IPS-18a (cell line): ENCODE results near the gene HKDC1.

Experiments
- H3K27ac ChIP-seq: one replicate; pipeline ENCODE4 v1.5.1; 2013; ENCODE audit warnings: low read length
- H3K27me3 ChIP-seq: one replicate; pipeline ENCODE4 v1.6.1; 2013; ENCODE audit warnings: mild to moderate bottlenecking, low read length; ENCODE audit not compliant: control insufficient read depth, insufficient read depth
- H3K36me3 ChIP-seq: one replicate; pipeline ENCODE4 v1.6.1; 2013; ENCODE audit warnings: low read depth, low read length; ENCODE audit not compliant: control insufficient read depth
- H3K4me1 ChIP-seq: one replicate; pipeline ENCODE4 v1.6.1; 2013; ENCODE audit warnings: low read depth, low read length; ENCODE audit not compliant: control insufficient read depth
- H3K4me3 ChIP-seq: one replicate; pipeline ENCODE4 v1.5.1; 2013; ENCODE audit warnings: low read length
- H3K9ac ChIP-seq: one replicate; pipeline ENCODE4 v1.6.1; 2013; ENCODE audit warnings: mild to moderate bottlenecking, low read length, moderate library complexity
- H3K9me3 ChIP-seq: one replicate; pipeline ENCODE4 v1.6.1; 2013; ENCODE audit warnings: low read depth, low read length; ENCODE audit not compliant: control insufficient read depth

Gene HKDC1

DNA sequence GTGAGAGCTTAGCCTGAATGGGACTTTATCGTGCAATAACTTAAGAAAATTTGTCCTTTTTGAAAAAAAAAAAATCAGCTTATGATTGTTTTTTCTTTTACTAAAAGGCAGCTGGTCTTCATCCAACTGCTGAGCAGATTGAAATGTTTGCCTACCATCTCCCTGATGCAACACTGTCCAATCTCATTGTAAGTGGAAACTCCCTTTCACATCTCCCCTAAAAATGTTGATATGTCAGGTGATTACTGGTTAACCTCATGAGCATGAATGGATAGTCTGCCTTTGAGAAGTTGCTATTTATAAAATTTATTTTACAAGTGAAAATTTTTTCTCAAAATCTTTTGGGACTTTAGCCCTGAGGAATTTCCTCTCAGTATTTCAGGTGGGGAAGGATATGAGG lies 17.8 kb upstream of the HKDC1 start:
- Histone ChIP-seq H3K36me3 (peaks cover 52% of the 10 kb centered on the region), H3K9ac (no peak overlapping the region), H3K4me3 (no peak overlapping the region), H3K27me3 (no peaks in the 10 kb centered on the region), H3K27ac (no peak overlapping the region), H3K4me1 (no peaks in the 10 kb centered on the region), H3K9me3 (no peaks in the 10 kb centered on the region)

DNA sequence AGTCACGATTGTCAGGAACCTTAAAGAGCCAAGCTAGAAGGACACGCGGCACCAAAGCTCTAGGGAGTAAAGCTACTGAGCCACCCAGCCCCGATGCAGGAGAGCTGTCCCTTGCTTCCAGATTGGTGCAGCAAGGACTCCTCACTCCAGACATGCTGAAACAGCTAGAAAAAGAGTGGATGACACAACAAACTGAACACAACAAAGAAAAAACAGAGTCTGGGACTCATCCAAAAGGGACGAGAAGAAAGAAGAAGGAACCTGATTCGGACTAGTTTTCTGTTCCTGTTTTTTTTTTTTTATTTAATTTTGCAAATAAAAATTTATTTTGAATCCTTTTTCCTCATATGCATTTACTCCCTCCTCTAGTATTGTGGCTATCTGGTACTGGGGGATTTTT lies 11.4 kb upstream of the HKDC1 start:
- no peaks in the 10 kb centered on the region for H3K4me1 ChIP-seq
- no peaks in the 10 kb centered on the region for H3K9me3 ChIP-seq
- H3K27ac ChIP-seq: no peak overlapping the region
- H3K9ac ChIP-seq: no peak overlapping the region
- H3K27me3 ChIP-seq: no peaks in the 10 kb centered on the region
- no peak overlapping the region for H3K4me3 ChIP-seq
- H3K36me3 ChIP-seq: peaks cover 33% of the 10 kb centered on the region

DNA sequence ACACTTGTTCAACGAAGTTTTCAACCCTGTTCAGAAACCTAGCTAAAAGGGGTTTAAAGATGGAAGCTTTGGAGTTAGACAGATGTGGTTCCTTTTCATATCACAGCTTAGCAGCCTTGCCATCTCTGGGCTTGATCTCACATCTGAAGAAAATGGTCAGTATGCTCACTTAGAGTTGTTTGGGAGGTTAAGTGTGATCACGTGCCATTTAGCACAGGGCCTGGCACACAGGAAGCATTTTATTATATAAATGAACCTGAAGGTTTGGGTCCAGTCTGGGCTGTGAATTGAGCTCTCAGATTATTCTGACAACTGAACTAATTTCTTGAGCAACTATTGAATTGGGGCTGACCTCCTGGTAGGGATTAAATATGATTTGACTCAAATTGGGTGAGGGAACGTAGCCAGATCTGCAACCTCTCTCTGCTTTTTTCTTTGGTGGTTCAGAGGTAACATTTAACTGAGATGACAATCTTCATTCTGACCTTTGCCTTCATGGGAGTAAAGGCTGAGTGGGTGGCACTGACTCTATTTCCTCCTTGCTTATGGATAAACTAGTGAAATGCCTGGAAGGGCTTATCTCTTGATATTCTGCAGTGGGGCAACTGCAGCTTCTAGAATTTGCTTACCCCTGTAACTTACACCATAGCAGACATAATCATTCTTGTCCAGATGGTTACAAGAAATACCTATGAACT lies 10.2 kb upstream of the HKDC1 start:
- H3K9me3 ChIP-seq: no peaks in the 10 kb centered on the region
- no peaks in the 10 kb centered on the region for H3K27me3 ChIP-seq
- H3K36me3 ChIP-seq: peaks cover 33% of the 10 kb centered on the region
- no peak overlapping the region for H3K9ac ChIP-seq
- H3K4me1 ChIP-seq: no peaks in the 10 kb centered on the region
- no peak overlapping the region for H3K27ac ChIP-seq
- no peak overlapping the region for H3K4me3 ChIP-seq

DNA sequence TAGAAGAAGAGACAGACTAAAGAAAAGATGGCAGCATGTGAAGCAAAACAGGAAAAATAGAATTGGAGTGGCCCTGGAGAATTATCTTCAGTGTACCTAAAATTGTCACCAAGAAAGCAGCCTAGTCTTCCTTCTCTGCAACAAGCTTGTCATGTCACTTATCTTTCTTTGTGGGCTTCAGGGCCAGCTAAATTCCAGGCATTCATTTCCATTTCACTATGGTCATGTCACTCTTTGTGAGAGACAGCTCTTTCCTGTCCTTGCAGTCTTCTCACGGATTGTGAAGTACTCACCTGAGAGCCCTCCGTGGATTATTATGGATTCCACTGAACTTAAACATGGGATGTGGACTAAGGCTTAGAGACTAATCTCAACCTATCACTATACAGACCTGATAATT lies 9.0 kb upstream of the HKDC1 start:
- peaks cover 26% of the 10 kb centered on the region for H3K36me3 ChIP-seq
- H3K27ac ChIP-seq: no peak overlapping the region
- H3K4me1 ChIP-seq: no peaks in the 10 kb centered on the region
- H3K9ac ChIP-seq: no peak overlapping the region
- no peaks in the 10 kb centered on the region for H3K9me3 ChIP-seq
- H3K4me3 ChIP-seq: no peak overlapping the region
- H3K27me3 ChIP-seq: no peaks in the 10 kb centered on the region

DNA sequence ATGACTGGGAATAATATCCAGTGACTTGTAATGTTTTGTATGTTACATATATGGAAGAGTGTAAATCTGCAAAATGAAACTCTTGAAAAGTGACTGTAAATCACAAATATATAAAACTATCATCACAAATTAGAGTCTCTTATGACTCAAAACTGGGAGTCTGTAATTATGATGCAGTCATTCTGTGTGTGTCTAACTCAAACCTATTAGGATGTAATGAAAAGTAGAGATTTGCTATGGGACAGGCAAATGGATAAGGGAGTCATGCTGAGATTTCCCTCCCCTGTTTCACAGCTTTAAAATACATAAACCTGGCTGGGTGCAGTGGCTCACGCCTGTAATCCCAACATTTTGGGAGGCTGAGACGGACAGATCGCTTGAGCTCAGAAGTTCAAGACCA lies 8.6 kb upstream of the HKDC1 start:
- no peak overlapping the region for H3K9ac ChIP-seq
- no peaks in the 10 kb centered on the region for H3K27me3 ChIP-seq
- no peaks in the 10 kb centered on the region for H3K9me3 ChIP-seq
- H3K27ac ChIP-seq: no peak overlapping the region
- H3K4me3 ChIP-seq: no peak overlapping the region
- no peaks in the 10 kb centered on the region for H3K4me1 ChIP-seq
- H3K36me3 ChIP-seq: peaks cover 22% of the 10 kb centered on the region

DNA sequence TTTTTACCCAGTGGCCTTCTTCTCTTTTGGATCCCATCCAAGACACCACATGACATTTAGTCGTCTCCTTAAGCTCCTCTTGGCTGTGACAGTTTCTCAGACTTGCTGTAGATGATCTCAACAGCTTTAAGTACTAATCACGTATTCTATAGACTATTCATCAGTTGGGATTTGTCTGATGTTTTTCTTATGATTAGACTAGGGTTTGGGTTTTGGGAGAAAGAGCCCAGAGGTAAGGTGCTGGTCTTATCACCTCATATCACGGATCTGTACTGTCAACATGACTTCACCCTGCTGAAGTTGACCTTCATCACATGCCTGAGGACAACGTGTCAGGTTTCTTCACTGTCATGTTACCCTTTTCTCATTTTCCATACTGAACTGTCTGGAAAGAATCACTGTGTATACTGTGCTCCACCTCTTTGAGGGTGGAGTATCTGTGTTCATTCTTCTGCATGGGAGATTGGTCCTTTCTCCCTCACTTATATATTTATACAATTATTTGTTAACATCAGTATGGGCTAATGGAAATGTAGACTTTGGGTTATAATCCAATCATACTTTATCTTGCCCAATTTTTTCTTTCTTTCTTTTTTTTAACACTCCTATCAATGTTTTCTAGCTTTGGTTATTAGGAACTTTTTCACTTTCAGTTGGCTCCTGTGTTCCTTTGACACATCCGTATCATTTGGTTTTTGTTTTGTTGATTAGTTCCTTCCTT lies 6.4 kb upstream of the HKDC1 start:
- H3K4me3 ChIP-seq: no peak overlapping the region
- H3K9ac ChIP-seq: no peak overlapping the region
- no peaks in the 10 kb centered on the region for H3K9me3 ChIP-seq
- H3K27me3 ChIP-seq: no peaks in the 10 kb centered on the region
- no peak overlapping the region for H3K27ac ChIP-seq
- peaks cover 4% of the 10 kb centered on the region for H3K36me3 ChIP-seq
- H3K4me1 ChIP-seq: no peaks in the 10 kb centered on the region

DNA sequence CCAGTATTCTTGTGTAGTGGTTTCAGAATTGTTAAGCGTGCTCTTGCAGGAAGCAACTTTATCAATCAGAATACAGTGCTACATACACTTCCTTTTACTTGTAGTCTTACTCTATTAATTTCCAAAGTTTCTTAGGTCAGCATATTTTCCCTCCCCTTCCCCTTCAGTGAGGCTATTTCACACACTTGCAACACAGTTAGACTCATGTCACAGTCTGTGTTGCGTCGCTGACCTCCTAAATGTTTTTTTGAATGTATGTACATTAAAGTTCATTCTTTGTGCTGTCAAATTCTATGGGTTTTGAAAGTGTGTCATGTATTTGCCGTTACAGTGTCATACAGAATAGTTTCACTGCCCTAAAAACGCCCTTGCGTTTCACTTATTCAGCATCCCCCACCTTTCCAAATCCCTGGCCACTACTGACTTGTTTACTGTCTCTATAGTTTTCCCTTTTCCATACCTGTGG lies 5.4 kb upstream of the HKDC1 start:
- no peak overlapping the region for H3K4me3 ChIP-seq
- H3K27me3 ChIP-seq: no peaks in the 10 kb centered on the region
- H3K9me3 ChIP-seq: no peaks in the 10 kb centered on the region
- H3K36me3 ChIP-seq: no peaks in the 10 kb centered on the region
- H3K4me1 ChIP-seq: no peaks in the 10 kb centered on the region
- no peak overlapping the region for H3K27ac ChIP-seq
- no peak overlapping the region for H3K9ac ChIP-seq

DNA sequence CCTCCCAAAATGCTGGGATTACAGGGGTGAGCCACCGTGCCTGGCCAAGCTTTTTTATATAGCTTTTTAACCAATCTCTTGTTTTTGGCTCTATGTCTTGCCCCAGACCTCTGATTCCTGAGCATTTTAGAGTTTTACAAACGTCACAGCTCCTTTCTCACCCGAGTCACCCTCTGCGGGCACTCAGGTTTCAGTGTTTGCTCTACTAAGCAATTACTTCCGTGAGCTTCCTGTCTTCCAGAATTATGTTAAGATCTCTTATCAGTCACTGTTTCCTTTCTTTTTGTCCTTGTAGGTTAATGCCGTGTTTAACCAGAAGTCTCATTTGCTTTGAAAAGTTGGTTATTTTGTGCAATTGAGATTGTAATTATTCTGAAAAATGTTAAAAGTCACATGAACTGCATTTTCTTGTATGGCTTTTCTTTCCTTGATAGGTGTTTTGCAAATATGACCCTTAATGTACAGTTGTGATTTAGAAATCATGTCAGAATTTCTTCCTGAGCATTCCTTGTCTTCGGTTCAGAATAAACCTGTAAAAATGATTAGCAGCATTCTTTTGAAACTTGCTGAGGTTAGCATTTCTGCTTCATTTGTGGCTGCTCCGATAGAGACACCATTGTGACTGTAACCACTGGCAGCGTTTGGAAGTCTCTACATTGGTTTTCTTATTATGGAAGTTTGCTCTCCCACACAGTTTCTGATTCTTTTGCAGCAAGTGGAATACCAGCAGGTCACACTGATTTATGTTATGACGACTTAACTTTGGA lies 4.5 kb upstream of the HKDC1 start:
- no peaks in the 10 kb centered on the region for H3K9me3 ChIP-seq
- no peak overlapping the region for H3K9ac ChIP-seq
- no peaks in the 10 kb centered on the region for H3K4me1 ChIP-seq
- H3K27ac ChIP-seq: no peak overlapping the region
- H3K27me3 ChIP-seq: no peaks in the 10 kb centered on the region
- H3K36me3 ChIP-seq: no peaks in the 10 kb centered on the region
- H3K4me3 ChIP-seq: no peak overlapping the region

DNA sequence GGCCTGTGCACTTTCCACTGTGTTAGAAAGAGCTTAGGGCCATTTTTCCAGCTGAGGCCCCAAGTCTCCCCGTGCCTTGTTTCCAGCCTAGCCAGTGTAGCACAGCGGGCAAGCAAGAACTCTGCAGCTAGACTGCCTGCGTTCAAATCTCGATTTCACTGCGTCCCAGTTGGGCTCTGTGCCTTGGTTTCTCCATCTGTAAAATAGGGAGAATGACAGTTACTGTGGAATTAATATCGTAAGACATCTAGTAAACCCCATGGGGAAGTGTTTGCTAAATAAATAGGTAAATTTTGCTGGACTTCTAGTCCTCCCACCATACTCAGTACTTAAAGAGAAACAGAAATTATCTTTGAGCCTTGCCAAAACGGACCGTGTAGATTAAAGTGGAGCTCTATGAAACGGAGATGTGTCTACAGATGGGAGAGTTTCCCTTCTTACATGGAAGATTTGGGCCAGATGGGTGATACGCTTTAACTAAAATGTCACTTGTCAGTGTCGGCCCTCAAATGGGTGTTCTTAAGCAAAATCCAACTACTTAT lies 3.5 kb upstream of the HKDC1 start:
- Histone ChIP-seq H3K9me3 (no peaks in the 10 kb centered on the region), H3K27ac (no peak overlapping the region), H3K4me1 (no peaks in the 10 kb centered on the region), H3K36me3 (no peaks in the 10 kb centered on the region), H3K9ac (no peak overlapping the region), H3K4me3 (no peak overlapping the region), H3K27me3 (no peaks in the 10 kb centered on the region)

DNA sequence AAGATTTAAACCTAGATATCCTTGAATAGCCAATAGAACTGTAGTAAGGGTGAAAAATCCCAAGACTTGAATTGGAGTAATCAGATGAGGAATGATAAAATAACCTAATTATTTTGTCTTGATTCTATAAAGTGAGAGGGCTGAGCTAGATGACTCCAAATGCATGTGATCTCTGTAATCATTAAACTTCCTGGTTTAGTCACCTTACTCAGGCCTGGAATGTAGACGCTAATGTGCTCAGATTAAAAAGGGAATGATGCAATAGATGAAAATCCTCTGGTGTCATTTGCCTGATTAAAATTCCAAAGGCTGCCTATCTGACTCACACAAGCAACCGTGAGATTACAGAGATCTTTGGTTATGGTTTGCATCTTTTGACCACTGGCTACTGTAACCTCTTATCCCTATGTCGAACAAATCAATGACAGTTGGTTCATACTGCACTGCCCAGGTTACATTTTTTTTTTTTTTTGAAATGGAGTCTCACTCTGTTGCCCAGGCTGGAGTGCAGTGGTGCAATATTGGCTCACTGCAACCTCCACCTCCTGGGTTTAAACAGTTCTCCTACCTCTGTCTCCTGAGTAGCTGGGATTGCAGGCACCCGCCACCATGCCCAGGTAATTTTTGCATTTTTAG lies 2.9 kb upstream of the HKDC1 start:
- Histone ChIP-seq H3K36me3 (no peaks in the 10 kb centered on the region), H3K4me1 (peaks cover under 1% of the 10 kb centered on the region), H3K9me3 (no peaks in the 10 kb centered on the region), H3K4me3 (no peak overlapping the region), H3K9ac (no peak overlapping the region), H3K27me3 (no peaks in the 10 kb centered on the region), H3K27ac (no peak overlapping the region)

DNA sequence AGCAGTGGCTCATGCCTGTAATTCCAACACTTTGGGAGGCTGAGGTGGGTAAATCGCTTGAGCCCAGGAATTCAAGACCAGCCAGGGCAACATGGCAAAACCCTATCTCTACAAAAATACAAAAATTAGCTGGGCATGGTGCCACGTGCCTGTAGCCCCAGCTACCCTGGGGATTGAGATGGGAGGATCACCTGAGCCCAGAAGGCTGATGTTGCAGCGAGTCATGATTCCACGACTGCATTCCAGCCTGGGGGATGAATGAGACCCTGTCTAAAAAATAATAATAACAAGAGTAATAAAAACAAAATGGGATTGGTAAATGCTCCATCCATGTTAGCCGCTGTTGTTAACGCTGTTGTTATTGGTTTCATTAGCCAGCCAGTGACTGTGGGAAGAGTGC lies 1.3 kb upstream of the HKDC1 start:
- Histone ChIP-seq H3K4me3 (no peak overlapping the region), H3K27me3 (no peaks in the 10 kb centered on the region), H3K9ac (no peak overlapping the region), H3K9me3 (no peaks in the 10 kb centered on the region), H3K4me1 (peaks cover 5% of the 10 kb centered on the region), H3K27ac (no peak overlapping the region), H3K36me3 (no peaks in the 10 kb centered on the region)
